Measurements from ENCODE around the gene GPBP1.
"Not testable (repeated sequence)": the region's sequence is repeated elsewhere in the genome, so short reads cannot be mapped to it uniquely, and the experiment has no call there.

GPBP1 gene

GRCh38 chr5:57215629-57216195 is 41.9 kb downstream of the GPBP1 start:
- DNase-seq: no peak

GRCh38 chr5:57216714-57217113 is 42.9 kb downstream of the GPBP1 start:
- DNase-seq: no peak

GRCh38 chr5:57219386-57219785 is 45.5 kb downstream of the GPBP1 start:
- DNase-seq: no peak

- DNase-seq: peak; percentile 15
These were observed 47.2 kb downstream of the GPBP1 start for GRCh38 chr5:57221049-57221568.

GRCh38 chr5:57225553-57225952 is 51.7 kb downstream of the GPBP1 start:
- DNase-seq: no peak

GRCh38 chr5:57229313-57229712 is 55.5 kb downstream of the GPBP1 start:
- no peak for DNase-seq

- no peak for DNase-seq
These were observed 57.7 kb downstream of the GPBP1 start for GRCh38 chr5:57231607-57232006.

GRCh38 chr5:57232293-57233033 is 58.6 kb downstream of the GPBP1 start:
- DNase-seq: no peak

GRCh38 chr5:57243286-57244137 is 69.7 kb downstream of the GPBP1 start:
- DNase-seq: no peak

GRCh38 chr5:57244331-57244730 is 70.5 kb downstream of the GPBP1 start:
- no peak for DNase-seq

GRCh38 chr5:57246426-57246825 is 72.6 kb downstream of the GPBP1 start:
- DNase-seq: no peak

GRCh38 chr5:57247765-57248164 is 73.9 kb downstream of the GPBP1 start:
- no peak for DNase-seq

- DNase-seq: no peak
These were observed 75.5 kb downstream of the GPBP1 start for GRCh38 chr5:57249265-57249874.

- no peak for DNase-seq
These were observed 84.2 kb downstream of the GPBP1 start for GRCh38 chr5:57258052-57258451.

- DNase-seq: no peak
These were observed 85.1 kb downstream of the GPBP1 start for GRCh38 chr5:57258943-57259342.

GRCh38 chr5:57259704-57260103 is 85.8 kb downstream of the GPBP1 start:
- DNase-seq: no peak

GRCh38 chr5:57262541-57262940 is 88.7 kb downstream of the GPBP1 start:
- no peak for DNase-seq

GRCh38 chr5:57267805-57268204 is 93.9 kb downstream of the GPBP1 start:
- no peak for DNase-seq

GRCh38 chr5:57276353-57276752 is 102.5 kb downstream of the GPBP1 start:
- no peak for DNase-seq

GRCh38 chr5:57277085-57277484 is 103.2 kb downstream of the GPBP1 start:
- DNase-seq: no peak

GRCh38 chr5:57280853-57281252 is 107.0 kb downstream of the GPBP1 start:
- no peak for DNase-seq

- DNase-seq: not testable (repeated sequence)
These were observed 111.2 kb downstream of the GPBP1 start for GRCh38 chr5:57285084-57285483.

- no peak for DNase-seq
These were observed 118.0 kb downstream of the GPBP1 start for GRCh38 chr5:57291894-57292293.
